DND-41 (cell line): ENCODE results near the gene CDX1.

Experiments used
- ATAC-seq: fragments of 200-7000 bp; cut with Tn5 transposase; 3 replicates; pipeline ENCODE4 v1.9.1; 2021; ENCODE audit warnings: low read depth; ENCODE audit not compliant: insufficient read depth
- DNase-seq: peaks from one replicate; pipeline ENCODE4 v3.0.0-alpha.2; 2020
- H2AFZ ChIP-seq: 2 replicates; pipeline ENCODE4 v1.6.0; 2012; ENCODE audit warnings: low read depth, low read length
- H3K27ac ChIP-seq: 2 replicates; pipeline ENCODE4 v1.5.1; 2012; ENCODE audit warnings: low read length, inconsistent platforms
- H3K27me3 ChIP-seq: fragments of 200-600 bp; sonication (generic); 2 replicates; pipeline ENCODE4 v1.6.0; 2012; ENCODE audit warnings: low read length, mild to moderate bottlenecking, inconsistent platforms; ENCODE audit not compliant: insufficient read depth, poor library complexity
- H3K36me3 ChIP-seq: 2 replicates; pipeline ENCODE4 v1.5.1; 2012; ENCODE audit warnings: low read length, inconsistent platforms; ENCODE audit not compliant: insufficient read depth
- H3K4me1 ChIP-seq: 2 replicates; pipeline ENCODE4 v1.5.1; 2012; ENCODE audit warnings: mild to moderate bottlenecking, low read length; ENCODE audit not compliant: insufficient read depth
- H3K4me2 ChIP-seq: 2 replicates; pipeline ENCODE4 v1.6.0; 2012; ENCODE audit warnings: mild to moderate bottlenecking, moderate library complexity, low read length, inconsistent platforms; ENCODE audit not compliant: insufficient read depth
- H3K4me3 ChIP-seq, 2 experiments: fragments of 200-600 bp in 1 of 2; shearing (Covaris generic) in 1 of 2; 2 replicates each; pipeline ENCODE4 v1.5.1; 2012 to 2016; ENCODE audit warnings: inconsistent platforms in 2 of 2, low read length in 2 of 2, mild to moderate bottlenecking in 2 of 2, low read depth in 1 of 2, moderate library complexity in 1 of 2
- H3K79me2 ChIP-seq: 2 replicates; pipeline ENCODE4 v1.6.0; 2012; ENCODE audit warnings: low read length, inconsistent platforms; ENCODE audit not compliant: insufficient read depth
- H3K9ac ChIP-seq: 2 replicates; pipeline ENCODE4 v1.6.0; 2012; ENCODE audit warnings: low read depth, mild to moderate bottlenecking, inconsistent platforms, low read length, moderate library complexity
- H3K9me3 ChIP-seq: 2 replicates; pipeline ENCODE4 v1.5.1; 2012; ENCODE audit warnings: low read length, moderate library complexity, mild to moderate bottlenecking, inconsistent platforms; ENCODE audit not compliant: insufficient read depth, severe bottlenecking
- H4K20me1 ChIP-seq: 2 replicates; pipeline ENCODE4 v1.6.0; 2012; ENCODE audit warnings: low read length; ENCODE audit not compliant: insufficient read depth
- CTCF ChIP-seq: IDR thresholded peaks from 2 replicates; pipeline ENCODE4 v1.5.1; 2012; ENCODE audit warnings: borderline replicate concordance, low read length, moderate library complexity, mild to moderate bottlenecking; ENCODE audit not compliant: poor library complexity, severe bottlenecking; ENCODE audit errors: extremely low read depth
- EZH2 ChIP-seq: IDR thresholded peaks from 3 replicates; pipeline ENCODE4 v1.6.1; 2012; ENCODE audit warnings: borderline replicate concordance, low read depth, mild to moderate bottlenecking, moderate library complexity, low read length, inconsistent platforms; ENCODE audit not compliant: severe bottlenecking

The CDX1 gene

GRCh38 chr5:150164211-150164980 is 2.2 kb upstream of the CDX1 start:
- no peak for TF ChIP-seq CTCF
- TF ChIP-seq EZH2: no peak
- Histone ChIP-seq H4K20me1 (no peaks in the 10 kb centered on the region), H3K9me3 (no peaks in the 10 kb centered on the region), H3K27me3 (peaks cover under 1% of the 10 kb centered on the region), H3K4me3 (no peak overlapping the region), H3K4me2 (no peak overlapping the region), H3K79me2 (no peaks in the 10 kb centered on the region), H3K9ac (no peak overlapping the region), H3K4me1 (peaks cover 30% of the 10 kb centered on the region), H2AFZ (no peak overlapping the region), H3K36me3 (no peaks in the 10 kb centered on the region), H3K27ac (no peak overlapping the region)
- DNase-seq (no peak), ATAC-seq (no peak)

GRCh38 chr5:150166037-150166649 is 435 bp upstream of the CDX1 start:
- no peak overlapping the region for H3K27ac ChIP-seq
- peaks cover 8% of the 10 kb centered on the region for H3K27me3 ChIP-seq
- TF ChIP-seq CTCF (no peak), EZH2 (no peak)
- H3K9me3 ChIP-seq: no peaks in the 10 kb centered on the region
- H2AFZ ChIP-seq: no peak overlapping the region
- no peak for ATAC-seq
- H3K9ac ChIP-seq: no peak overlapping the region
- no peaks in the 10 kb centered on the region for H3K79me2 ChIP-seq
- H3K4me2 ChIP-seq: no peak overlapping the region
- H3K4me1 ChIP-seq: peaks cover 13% of the 10 kb centered on the region
- no peak overlapping the region for H3K4me3 ChIP-seq
- H4K20me1 ChIP-seq: peaks cover 3% of the 10 kb centered on the region; the same call in 1 of the 2 replicates
- no peaks in the 10 kb centered on the region for H3K36me3 ChIP-seq
- DNase-seq: no peak

- Histone ChIP-seq H3K27me3 (peaks cover 8% of the 10 kb centered on the region), H3K4me2 (no peak overlapping the region), H3K9me3 (no peaks in the 10 kb centered on the region), H4K20me1 (peaks cover 3% of the 10 kb centered on the region; the same call in 1 of the 2 replicates), H3K27ac (no peak overlapping the region), H3K36me3 (no peaks in the 10 kb centered on the region), H2AFZ (no peak overlapping the region), H3K9ac (no peak overlapping the region), H3K79me2 (no peaks in the 10 kb centered on the region), H3K4me1 (no peaks in the 10 kb centered on the region), H3K4me3 (no peak overlapping the region)
- no peak for TF ChIP-seq EZH2
- no peak for TF ChIP-seq CTCF
- DNase-seq: no peak
- ATAC-seq: no peak
These were observed 903 bp downstream of the CDX1 start for GRCh38 chr5:150167512-150167850.
